NCI-H69 (cell line): ENCODE measurements around the gene CDK17.
"Not testable (repeated sequence)": the region's sequence is repeated elsewhere in the genome, so short reads cannot be mapped to it uniquely, and the experiment has no call there.

Source experiments
- DNase-seq: peaks from one replicate; lab custom pipeline; 2025; lab: John Stamatoyannopoulos, UW

The CDK17 gene

DNA sequence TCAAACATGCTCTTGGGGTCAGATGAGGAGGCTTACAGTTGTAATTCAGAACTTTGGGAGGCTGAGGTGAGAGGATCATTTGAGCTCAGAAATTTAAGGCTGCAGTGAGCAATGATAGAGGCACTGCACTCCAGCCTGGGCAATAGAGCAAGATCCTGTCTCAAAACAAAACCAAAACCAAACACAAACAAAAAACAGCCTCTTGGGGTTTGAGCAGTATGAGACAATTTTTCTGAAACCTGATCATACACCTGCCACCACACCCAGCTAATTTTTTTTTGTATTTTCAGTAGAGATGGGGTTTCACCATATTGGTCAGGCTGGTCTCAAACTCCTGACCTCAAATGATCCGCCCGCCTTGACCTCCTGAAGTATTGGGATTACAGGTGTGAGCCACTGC lies 17.4 kb upstream of the CDK17 start:
- DNase-seq, result not testable (repeated sequence)

DNA sequence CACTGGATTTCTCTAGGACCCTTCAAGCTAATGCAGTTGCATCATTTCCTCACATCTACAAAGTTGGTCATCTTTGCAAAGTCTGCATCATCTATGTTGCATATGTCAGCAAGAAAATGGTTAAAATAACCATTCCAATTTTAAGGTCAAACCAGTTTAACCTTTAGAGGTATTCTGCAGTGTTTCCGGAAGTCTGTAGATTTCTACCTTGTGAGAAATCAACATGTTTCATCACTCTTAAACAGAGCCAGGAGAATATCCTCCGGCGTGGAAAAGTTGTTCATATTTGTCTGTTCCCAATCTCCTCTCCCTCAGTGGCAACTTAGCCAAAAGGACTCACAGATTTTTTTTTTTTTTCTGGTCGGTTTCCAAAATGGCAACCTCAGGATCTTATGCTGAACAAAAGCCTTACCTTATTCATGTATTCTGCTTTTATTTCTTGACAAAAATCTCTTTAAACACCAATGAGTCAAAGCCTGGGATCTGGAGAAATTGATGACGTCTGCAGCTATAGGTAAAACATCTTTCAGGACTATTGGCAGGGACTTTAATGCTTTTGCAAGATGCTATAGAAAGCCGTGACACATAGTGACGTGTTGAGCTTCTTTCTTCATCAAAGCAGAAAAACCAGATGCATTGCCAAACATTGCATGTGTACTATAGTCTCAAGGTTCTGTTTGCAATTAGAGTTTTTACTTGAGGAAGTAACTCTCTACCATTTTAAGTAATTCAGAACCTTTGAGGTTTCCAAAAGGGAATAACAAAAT lies 16.0 kb upstream of the CDK17 start:
- DNase-seq, result no peak

DNA sequence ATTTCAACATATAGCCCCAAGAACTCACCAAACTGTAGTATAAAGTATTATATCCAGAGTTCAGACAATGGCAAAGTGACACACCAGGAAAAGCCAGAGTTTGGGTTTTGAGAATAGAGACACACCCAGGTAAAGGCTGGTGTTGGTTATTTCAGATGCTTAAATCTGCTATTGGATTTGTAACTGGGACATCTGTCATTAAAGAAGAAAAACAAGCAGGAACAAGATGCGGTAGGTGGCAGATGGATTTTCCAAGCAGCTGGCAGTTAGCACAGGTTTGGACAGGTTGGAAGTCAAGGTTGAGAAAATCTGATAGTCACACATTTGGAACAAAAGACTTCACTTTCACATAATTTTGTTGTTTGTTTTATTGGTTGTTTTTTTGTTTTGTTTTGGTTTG lies 14.4 kb upstream of the CDK17 start:
- DNase-seq, result peak; percentile 66

DNA sequence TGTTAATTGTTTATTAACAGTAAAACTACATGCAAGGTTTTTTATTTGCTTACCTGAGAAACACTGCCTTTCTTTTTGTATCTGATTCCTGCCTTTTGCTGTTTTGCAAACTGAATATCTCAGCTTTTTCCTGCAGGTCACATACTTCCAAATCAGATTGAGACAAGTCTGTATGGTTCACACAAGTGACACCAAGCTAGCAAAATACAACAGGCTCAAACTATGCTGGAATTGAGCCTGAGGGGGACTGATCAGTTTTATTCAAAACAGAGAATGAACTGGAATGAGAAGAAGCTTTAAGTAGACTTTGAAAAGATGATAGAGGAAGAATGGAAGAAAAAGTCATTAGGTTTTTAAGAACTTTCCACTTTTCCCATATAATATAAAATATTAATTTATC lies 12.2 kb upstream of the CDK17 start:
- no peak for DNase-seq

DNA sequence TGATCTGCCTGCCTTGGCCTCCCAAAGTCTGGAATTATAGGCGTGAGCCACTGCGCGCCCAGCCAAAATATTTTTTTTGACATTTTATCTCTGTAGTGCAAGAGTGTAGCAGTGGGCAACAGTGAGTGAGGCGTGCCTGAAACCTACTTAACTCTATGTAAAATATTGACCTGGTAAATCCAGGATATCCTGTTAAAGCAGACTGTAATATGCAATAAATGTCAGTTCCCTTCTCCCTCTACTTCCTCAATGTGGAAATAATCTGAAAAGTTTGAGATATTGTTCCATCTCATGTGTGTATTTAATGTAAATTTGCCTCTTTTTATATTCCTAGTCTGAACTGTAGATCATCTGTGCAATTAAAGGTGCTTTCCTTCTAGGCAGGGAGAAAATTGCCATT lies 9.5 kb upstream of the CDK17 start:
- DNase-seq, result no peak

DNA sequence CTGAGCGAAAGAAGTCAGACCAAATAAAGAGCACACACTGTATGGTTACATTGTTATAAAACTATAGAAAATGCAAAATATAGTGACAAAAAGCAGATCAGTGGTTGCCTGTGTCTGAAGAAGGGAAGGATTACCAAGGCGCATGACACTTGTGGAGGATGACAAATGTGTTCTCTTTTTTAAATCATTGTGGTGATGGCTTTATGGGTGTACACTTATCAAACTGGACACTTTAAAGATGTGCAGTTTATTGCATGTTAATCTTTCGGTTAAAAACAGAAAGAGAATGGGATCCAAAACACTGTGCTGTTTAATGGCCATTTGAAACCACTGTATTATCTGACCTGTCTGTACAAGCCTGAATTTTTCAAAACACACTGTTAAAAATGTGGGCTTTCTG lies 8.8 kb upstream of the CDK17 start:
- no peak for DNase-seq

DNA sequence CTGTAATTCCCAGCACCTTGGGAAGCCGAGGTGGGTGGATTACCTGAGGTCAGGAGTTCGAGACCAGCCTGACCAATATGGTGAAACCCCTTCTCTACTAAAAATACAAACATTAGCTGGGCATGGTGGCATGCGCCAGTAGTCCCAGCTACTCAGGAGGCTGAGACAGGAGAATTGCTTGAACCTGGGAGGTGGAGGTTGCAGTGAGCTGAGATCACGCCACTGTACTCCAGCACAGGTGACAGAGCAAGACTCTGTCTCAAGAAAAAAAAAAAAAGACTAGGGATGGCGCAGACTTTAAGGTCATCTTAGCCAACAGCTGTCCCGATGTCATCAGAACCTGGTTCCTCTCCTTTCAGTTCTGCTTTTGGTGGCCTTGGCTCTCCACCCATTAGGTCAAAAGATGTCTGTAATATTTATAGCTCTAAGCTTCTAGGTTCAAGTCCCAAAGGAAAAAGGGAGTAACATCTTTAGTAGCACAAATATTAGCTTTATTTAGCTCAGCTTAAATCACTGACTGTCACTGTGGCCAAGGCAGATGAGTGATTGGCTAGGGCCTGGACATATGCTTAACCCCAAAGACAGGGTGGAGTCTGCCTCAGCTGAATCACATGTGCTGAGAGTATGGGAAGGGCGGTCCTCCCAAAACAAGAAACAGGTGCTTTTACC lies 7.3 kb upstream of the CDK17 start:
- not testable (repeated sequence) for DNase-seq

DNA sequence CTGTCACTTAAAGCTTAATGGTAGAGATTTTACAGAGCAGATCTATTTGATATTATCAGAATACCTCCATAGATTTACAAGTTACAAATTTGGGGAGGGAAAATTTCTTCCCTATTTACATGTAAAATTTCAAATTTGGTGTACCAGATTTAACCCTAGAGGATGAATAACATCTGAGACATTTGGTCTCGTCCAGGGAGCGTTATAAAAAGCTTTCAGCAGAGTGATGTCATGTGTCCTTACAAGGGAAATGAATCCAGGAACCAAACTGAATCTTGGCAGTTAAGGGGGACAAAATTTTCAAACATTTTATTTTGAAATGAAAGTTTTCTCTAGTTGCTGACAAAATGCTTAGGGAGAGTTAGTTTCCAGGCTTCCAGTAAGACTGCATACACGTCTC lies 4.5 kb upstream of the CDK17 start:
- no peak for DNase-seq

DNA sequence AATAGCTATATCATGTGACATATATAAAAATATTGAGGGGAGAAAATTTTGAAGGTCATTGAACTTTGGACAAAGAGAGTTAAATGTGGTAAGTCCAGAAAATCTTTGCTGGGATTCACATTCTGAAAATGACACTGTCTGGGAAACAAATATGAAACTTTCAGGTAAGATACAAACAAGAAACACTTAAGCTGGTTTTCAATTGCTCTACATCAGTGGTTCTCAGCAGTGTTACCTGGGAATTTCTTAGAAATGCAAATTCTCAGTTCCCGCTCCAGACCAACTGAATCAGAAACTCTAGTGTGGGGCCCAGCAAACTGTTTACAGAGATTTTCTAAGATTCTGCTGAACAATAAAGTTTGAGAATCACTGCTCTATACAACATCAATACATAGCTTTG lies 3.6 kb upstream of the CDK17 start:
- DNase-seq, result no peak

DNA sequence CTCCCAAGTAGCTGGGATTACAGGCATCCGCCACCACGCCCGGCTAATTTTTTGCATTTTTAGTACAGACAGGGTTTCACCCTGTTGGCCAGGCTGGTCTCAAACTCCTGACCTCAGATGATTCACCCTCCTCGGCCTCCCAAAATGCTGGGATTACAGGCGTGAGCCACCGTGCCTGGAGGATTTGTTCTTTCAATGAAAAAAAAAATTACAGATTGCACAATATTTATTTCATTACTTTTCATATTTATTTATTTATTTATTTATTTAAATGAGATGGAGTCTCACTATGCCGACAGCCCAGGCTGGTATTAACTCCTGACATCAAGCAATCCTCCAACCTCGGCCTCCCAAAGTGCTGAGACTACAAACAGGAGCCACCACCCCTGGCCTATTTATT lies 2.3 kb upstream of the CDK17 start:
- DNase-seq, result not testable (repeated sequence)

DNA sequence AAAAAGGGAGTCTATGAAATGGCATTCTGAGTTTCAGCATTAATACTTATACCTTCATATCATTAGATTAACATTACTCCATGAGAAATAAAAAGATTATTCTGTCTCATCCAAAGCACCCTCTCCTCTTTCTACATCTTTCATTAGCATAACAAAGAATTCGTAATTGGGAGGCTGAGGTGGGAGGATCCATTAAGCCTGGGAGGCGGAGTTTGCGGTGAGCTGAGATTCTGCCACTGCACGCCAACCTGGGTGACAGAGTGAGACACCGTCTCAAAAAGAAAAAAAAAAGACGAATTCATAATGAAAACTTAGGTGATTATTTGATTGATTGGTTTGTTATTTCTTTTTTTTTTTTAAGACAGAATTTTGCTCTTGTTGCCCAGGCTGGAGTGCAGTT lies 1.8 kb upstream of the CDK17 start:
- peak; percentile 80 for DNase-seq

DNA sequence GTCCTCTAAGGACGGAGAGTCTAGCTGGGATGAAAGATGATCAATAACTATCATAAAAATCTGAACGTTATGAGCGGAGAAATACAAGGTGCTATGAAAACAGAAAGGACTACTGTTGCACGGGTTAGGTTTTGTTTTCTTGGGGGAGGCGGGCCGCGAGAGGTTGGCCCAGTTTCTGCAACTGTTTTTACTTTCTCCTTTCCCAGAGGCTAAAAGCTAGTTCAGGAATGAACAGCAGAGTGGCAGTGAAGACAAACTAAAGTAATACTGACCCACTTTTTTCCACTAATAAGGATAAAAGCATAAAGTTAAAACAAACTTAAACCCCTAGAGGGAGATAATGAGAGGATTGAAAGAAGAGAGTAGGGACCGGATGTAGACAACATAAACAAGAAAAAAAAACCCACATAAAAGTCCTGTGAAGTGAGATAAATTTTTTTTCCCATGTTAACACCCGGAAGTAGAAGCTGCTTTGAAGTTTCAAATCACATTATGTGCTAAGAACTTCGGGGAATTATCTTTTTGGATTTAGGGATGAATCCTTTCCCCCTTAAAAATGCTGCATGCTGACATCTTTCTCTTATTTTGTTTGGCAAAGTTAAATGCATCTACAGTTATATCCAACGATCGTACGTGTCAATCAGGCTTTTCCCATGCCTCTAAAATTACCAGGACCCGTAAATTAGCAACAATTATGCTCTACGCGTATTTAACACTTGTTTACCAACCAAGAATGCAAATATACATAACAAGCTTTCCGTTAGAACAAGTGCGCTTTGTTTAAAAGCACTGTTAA lies 1.0 kb upstream of the CDK17 start:
- peak; percentile 72 for DNase-seq

DNA sequence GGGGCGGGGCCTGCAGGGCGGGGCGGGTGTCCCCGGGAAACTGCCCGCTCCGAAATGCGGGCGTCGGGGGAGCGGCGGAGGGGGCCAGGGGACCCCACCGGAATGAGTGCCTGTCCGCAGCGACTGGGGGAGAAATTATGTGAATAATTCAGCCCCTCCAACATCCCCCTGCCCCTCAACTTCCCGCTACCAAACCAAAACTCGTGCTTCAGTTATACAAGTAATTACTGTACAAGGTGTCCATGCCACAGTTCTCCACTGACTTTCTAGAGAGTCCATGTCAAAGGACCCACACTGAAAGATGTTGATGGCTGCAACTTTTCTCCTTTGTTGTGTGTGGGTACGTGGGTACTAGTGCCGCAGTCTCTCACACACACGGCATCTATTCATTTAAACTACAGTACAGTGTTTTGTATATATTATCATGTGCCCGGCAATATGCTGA lies 414 bp upstream of the CDK17 start:
- DNase-seq, result peak; percentile 83

DNA sequence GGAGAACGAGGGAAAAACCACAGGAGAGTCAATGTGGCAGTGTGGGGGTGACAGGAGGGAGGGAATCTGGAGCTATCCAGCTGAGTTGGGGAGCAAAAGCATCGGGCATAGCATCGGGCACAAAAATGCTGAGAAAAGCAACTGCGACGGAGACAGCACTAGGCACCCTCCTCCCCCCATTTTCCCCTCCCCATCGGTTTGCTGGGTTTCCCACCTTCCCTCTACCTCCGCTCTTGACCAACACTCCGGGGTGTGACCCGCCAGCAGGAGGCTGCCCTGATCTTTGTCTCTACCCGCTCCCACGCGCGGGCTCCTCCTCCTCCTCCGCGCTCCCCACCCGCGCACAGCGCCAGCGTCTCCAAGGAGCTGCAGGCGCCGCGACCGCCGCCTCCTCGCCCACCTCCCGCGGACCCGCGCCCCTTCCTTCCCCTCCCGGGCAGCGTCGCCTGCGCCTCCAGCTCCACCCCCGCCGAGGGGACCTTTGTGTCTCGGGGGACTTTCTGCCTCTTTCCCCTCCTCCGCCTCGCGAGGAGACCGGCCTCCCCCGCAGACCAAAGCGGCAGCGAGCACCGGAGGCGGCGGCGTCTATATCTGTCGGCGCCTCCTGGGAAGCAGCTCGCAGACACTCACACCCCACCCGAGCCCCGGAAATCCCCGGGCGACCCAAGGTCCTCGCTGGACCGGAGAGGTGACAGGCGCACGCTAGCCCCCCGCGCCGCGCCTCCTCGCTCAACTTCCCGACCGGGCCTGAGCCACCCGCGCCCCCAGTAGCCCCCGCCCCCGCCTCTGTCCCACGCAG lies 920 bp downstream of the CDK17 start:
- DNase-seq, result peak; percentile 88

DNA sequence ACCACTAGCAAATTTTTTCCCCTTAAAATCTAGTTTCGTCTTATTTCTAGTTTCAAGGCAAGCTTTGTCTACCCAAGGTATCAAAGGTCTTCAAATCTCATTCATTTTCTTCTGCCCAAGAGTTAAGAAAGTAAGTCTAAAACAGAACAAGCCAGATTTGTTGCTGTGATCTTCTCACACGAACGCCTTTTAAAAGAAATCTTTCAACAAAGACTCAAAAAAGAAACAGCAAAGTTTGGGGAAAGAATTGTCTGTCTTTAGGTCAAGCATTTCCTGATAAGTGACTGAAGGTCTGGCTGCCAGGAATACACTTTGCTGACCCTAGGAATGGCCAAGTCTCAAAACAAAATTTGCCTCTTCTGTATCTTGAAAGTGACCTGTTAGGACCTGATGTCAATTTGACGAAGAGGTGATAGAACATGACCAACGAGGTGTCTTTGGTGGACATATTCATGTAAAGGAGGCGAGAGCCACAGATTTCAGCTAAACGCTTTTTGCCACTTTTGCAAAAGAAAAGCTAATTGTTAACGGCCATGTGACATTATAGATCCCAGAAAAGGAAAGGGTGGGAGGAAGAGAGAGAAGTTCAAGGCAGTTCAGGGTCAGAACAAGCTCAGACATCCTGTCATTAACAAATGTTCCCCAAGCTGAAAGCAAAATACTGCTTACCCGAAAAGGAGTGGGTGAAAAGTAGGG lies 1.7 kb downstream of the CDK17 start:
- no peak for DNase-seq

DNA sequence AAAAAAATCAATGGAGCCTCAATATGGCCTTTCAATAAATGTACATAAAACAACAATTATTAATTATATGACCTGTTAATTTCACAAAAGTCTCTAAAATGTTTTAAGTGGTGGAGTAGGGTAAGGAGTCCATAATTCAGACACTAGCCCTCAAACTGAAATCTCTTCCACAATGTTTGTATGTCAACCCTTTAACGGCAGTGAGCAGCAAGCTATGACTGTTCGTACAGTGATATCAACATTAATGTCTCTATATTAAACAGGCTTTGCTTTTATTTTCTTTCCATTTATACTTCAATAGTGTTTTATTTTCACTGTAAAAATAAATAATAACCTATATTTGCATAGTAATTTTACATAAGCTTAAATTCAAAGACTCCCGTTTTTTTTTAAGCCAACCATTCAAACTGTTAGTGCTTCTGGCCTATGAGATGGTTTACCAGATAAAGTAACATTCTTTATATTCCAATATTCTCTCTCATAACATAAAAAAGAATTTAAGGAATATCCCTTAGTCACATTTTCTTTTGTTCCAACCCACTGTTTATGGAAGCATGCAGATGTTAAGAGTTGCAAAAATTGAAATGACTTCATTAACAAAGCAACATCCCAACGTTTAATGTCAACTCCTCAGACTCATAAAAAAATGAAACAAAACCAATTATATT lies 2.3 kb downstream of the CDK17 start:
- peak; percentile 30 for DNase-seq

DNA sequence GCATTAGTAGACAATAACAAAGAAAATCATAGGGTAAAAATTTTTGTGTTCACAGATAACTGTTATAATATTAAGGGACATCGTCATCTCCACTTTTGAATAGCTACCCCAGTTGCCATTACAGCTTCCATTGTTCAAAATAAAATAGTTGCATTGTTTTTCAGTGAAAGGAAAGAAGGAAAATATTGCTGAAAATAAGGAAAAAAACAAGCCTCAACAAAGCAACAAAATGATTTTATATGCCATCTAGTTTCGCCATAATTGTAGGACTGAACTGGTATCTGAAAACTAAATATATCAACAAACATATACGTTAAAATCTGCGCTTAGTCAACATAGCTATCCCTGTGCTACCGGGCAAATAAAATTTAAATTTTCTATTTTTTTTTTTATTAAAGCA lies 3.3 kb downstream of the CDK17 start:
- no peak for DNase-seq

DNA sequence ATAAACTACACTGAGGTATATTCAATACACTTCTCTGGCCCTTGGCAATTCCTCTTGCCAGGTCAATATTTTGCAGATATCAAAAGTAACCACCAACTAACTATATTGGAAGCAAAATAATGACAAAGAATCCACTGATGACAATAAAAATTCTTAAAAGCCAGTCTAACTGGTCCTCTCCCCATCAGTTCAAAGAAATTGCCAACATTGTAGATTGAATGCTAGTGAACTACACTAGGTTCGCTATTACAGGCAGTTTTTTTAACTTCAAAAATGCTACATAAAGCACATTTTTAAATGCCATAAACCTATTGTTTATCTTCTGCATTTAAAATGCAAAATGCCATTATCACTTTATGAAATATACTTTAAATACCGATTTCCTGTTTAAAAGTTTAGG lies 4.0 kb downstream of the CDK17 start:
- no peak for DNase-seq

DNA sequence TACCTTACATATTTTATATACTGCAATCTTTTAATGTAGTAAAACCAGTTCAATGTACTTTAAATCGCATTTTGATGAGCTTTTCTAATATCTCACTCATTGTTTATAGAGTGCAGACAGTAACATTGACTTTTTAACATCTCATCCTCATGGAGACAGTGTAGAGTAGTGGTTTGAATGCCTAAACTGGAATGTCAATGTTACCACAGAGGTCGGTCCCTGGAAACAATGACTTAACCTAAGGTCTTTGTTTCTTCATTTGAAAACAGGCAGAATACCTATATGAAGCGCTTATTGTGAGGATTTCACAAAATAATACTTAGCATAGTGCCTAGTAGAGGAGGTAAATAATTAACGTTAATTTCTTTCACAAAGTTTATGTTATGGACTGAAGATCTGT lies 5.0 kb downstream of the CDK17 start:
- DNase-seq, result no peak

DNA sequence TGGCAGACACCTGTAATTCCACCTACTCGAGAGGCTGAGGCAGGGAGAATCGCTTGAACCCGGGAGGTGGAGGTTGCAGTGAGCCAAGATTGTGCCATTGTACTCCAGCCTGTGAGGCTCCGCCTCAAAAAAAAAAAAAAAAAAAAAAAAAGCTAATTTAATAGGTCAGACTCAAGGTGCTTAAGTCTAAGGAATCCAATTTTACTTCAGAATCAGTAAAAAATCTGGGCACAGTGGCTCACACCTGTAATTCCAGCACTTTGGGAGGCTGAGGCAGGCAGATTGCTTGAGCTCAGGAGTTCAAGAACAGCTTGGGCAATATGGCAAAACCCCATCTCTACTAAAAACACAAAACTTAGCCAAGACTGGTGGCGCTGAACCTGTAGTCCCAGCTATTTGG lies 7.0 kb downstream of the CDK17 start:
- not testable (repeated sequence) for DNase-seq

DNA sequence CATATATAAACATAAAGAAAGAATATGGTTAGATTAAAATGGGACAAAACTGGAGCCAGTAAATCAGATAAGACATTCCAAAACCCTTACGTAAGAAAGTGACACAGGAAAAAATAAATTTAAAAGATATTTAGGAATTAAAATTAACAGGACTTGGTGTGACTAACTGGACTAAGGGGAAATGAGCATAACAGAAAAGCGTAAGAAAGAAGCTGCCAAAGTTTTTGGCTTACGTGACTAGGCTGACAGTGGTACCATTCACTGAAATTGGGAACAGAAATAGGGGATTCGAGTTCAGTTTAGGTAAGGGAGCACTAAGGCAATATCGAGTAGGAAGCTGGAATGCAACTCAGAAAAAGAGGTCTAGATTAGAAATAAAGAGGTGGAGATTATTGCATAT lies 7.8 kb downstream of the CDK17 start:
- DNase-seq, result no peak
